DND-41 (cell line): ENCODE results near the gene TRMO.

ENCODE experiments used
- ATAC-seq: fragments of 200-7000 bp; cut with Tn5 transposase; 3 replicates; pipeline ENCODE4 v1.9.1; 2021; ENCODE audit warnings: low read depth; ENCODE audit not compliant: insufficient read depth
- DNase-seq: peaks from one replicate; pipeline ENCODE4 v3.0.0-alpha.2; 2020
- H2AFZ ChIP-seq: 2 replicates; pipeline ENCODE4 v1.6.0; 2012; ENCODE audit warnings: low read depth, low read length
- H3K27ac ChIP-seq: 2 replicates; pipeline ENCODE4 v1.5.1; 2012; ENCODE audit warnings: low read length, inconsistent platforms
- H3K27me3 ChIP-seq: fragments of 200-600 bp; sonication (generic); 2 replicates; pipeline ENCODE4 v1.6.0; 2012; ENCODE audit warnings: low read length, mild to moderate bottlenecking, inconsistent platforms; ENCODE audit not compliant: insufficient read depth, poor library complexity
- H3K36me3 ChIP-seq: 2 replicates; pipeline ENCODE4 v1.5.1; 2012; ENCODE audit warnings: low read length, inconsistent platforms; ENCODE audit not compliant: insufficient read depth
- H3K4me1 ChIP-seq: 2 replicates; pipeline ENCODE4 v1.5.1; 2012; ENCODE audit warnings: mild to moderate bottlenecking, low read length; ENCODE audit not compliant: insufficient read depth
- H3K4me2 ChIP-seq: 2 replicates; pipeline ENCODE4 v1.6.0; 2012; ENCODE audit warnings: mild to moderate bottlenecking, moderate library complexity, low read length, inconsistent platforms; ENCODE audit not compliant: insufficient read depth
- H3K4me3 ChIP-seq, 2 experiments: fragments of 200-600 bp in 1 of 2; shearing (Covaris generic) in 1 of 2; 2 replicates each; pipeline ENCODE4 v1.5.1; 2012 to 2016; ENCODE audit warnings: inconsistent platforms in 2 of 2, low read length in 2 of 2, mild to moderate bottlenecking in 2 of 2, low read depth in 1 of 2, moderate library complexity in 1 of 2
- H3K79me2 ChIP-seq: 2 replicates; pipeline ENCODE4 v1.6.0; 2012; ENCODE audit warnings: low read length, inconsistent platforms; ENCODE audit not compliant: insufficient read depth
- H3K9ac ChIP-seq: 2 replicates; pipeline ENCODE4 v1.6.0; 2012; ENCODE audit warnings: low read depth, mild to moderate bottlenecking, inconsistent platforms, low read length, moderate library complexity
- H3K9me3 ChIP-seq: 2 replicates; pipeline ENCODE4 v1.5.1; 2012; ENCODE audit warnings: low read length, moderate library complexity, mild to moderate bottlenecking, inconsistent platforms; ENCODE audit not compliant: insufficient read depth, severe bottlenecking
- H4K20me1 ChIP-seq: 2 replicates; pipeline ENCODE4 v1.6.0; 2012; ENCODE audit warnings: low read length; ENCODE audit not compliant: insufficient read depth
- EZH2 ChIP-seq: IDR thresholded peaks from 3 replicates; pipeline ENCODE4 v1.6.1; 2012; ENCODE audit warnings: borderline replicate concordance, low read depth, mild to moderate bottlenecking, moderate library complexity, low read length, inconsistent platforms; ENCODE audit not compliant: severe bottlenecking
- TF ChIP-seq, protein P1 (sequence below): IDR thresholded peaks from 2 replicates; pipeline ENCODE4 v1.5.1; 2012; ENCODE audit warnings: borderline replicate concordance, low read length, moderate library complexity, mild to moderate bottlenecking; ENCODE audit not compliant: poor library complexity, severe bottlenecking; ENCODE audit errors: extremely low read depth

Gene TRMO

DNA sequence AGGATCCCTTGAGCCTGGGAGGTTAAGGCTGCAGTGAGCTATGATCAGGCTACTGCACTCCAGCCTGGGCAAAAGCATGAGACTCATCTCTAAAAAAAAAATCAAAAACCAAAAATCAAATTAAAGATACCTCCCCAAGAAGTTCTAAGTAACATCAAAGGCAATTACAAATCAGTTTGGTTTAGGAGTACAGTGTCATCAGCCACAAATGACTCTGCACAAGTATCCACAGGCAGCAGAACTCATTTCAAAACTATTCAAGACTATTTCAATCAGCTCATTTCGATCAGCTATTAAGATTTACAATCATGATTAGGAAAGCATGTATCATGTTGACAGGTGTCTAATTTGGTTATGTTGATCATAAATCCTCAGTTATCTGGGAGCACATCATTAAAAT, 19.1 kb downstream of the TRMO start:
- H3K9ac ChIP-seq: no peak overlapping the region
- H3K36me3 ChIP-seq: peaks cover 18% of the 10 kb centered on the region; the same call in 1 of the 2 replicates
- peaks cover 39% of the 10 kb centered on the region for H3K4me1 ChIP-seq
- no peaks in the 10 kb centered on the region for H3K9me3 ChIP-seq
- no peak overlapping the region for H3K27ac ChIP-seq
- DNase-seq (no peak), ATAC-seq (no peak)
- H2AFZ ChIP-seq: no peak overlapping the region
- no peak overlapping the region for H3K4me2 ChIP-seq
- H3K79me2 ChIP-seq: peaks cover 8% of the 10 kb centered on the region
- TF ChIP-seq, protein P1, sequence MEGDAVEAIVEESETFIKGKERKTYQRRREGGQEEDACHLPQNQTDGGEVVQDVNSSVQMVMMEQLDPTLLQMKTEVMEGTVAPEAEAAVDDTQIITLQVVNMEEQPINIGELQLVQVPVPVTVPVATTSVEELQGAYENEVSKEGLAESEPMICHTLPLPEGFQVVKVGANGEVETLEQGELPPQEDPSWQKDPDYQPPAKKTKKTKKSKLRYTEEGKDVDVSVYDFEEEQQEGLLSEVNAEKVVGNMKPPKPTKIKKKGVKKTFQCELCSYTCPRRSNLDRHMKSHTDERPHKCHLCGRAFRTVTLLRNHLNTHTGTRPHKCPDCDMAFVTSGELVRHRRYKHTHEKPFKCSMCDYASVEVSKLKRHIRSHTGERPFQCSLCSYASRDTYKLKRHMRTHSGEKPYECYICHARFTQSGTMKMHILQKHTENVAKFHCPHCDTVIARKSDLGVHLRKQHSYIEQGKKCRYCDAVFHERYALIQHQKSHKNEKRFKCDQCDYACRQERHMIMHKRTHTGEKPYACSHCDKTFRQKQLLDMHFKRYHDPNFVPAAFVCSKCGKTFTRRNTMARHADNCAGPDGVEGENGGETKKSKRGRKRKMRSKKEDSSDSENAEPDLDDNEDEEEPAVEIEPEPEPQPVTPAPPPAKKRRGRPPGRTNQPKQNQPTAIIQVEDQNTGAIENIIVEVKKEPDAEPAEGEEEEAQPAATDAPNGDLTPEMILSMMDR: no peak
- TF ChIP-seq EZH2: no peak
- no peaks in the 10 kb centered on the region for H3K27me3 ChIP-seq
- H4K20me1 ChIP-seq: peaks cover 4% of the 10 kb centered on the region; the same call in 1 of the 2 replicates
- H3K4me3 ChIP-seq: no peak overlapping the region

DNA sequence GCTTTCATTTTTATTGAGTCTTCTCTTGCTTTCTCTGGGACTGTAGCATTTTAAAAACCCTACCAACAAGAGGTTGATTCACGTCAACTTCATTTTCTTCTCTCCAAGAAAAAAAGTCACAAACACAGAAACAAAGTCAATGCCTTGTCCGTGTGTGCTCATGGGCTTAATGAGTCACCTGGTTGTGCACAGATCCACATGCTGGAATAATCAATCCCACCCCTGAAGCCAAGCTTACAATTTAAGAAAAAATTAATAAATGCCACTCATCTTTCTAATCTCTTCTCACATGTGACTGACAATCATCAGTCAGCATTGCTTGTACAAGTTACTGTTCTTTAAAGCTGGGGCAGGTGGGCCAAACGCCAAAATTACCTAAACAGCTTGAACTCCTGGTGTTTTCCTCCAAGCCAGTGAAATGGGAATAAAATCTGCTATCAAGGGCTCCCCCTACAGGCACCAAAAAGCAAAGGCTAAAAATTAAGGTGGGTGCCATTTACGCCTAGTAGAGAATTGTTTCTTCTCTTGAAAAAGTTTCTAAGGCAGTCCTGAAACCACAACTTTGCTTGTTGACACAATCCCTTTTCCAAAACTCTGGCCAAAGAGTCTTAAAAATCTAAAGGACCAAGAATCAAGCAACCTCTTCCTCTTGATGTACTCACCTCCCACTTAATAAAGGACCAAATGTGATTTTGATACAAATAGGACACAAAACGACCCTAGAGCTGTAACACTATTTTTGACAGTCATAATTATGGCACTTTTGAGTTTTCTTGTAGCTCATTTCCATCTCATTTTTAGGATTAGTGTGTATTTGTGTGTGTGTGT, 21.3 kb downstream of the TRMO start:
- no peaks in the 10 kb centered on the region for H4K20me1 ChIP-seq
- H3K36me3 ChIP-seq: peaks cover 13% of the 10 kb centered on the region; the same call in 1 of the 2 replicates
- ATAC-seq (no peak), DNase-seq (peak; percentile 19)
- no peak overlapping the region for H3K4me3 ChIP-seq
- no peaks in the 10 kb centered on the region for H3K27me3 ChIP-seq
- H3K27ac ChIP-seq: no peak overlapping the region
- H3K4me1 ChIP-seq: peaks cover 19% of the 10 kb centered on the region
- no peak for TF ChIP-seq EZH2
- TF ChIP-seq, protein P1: peak; percentile 78
- H3K9ac ChIP-seq: no peak overlapping the region
- H3K79me2 ChIP-seq: peaks cover 3% of the 10 kb centered on the region
- H2AFZ ChIP-seq: no peak overlapping the region
- no peaks in the 10 kb centered on the region for H3K9me3 ChIP-seq
- no peak overlapping the region for H3K4me2 ChIP-seq

DNA sequence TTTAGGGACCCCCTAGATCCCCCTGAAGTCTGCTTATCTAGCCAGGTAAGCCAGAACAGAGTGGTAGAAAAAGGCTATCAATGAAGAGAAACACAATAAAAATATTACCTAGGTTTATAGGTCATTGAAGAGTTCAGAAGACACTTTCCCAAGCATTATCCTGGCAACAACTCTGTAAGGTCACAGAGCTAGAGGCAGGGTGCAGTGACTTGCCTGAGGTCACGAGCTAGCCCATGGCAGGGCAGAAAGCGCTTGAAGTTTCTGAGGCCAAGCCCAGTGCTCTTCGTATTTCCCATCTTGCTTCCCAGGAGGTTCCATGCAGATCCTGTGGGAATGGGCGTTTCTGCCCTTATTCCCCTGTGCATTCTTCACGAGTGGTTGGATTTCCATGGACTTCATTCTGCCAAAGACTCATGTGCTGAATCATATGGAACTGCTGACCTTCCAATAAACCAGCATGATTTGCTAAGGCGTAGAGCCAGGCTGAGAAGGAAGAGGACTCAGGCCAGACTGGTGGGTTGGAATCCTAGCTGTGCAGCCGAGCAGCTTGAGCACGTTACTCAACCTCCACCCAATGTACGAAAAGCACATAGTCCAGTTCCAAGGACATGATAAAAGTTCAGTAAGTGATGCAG, 22.1 kb downstream of the TRMO start:
- H3K4me2 ChIP-seq: no peak overlapping the region
- peaks cover 11% of the 10 kb centered on the region for H3K4me1 ChIP-seq
- H3K4me3 ChIP-seq: no peak overlapping the region
- no peak overlapping the region for H3K9ac ChIP-seq
- peaks cover 3% of the 10 kb centered on the region for H3K79me2 ChIP-seq
- no peaks in the 10 kb centered on the region for H3K9me3 ChIP-seq
- no peaks in the 10 kb centered on the region for H4K20me1 ChIP-seq
- ATAC-seq (no peak), DNase-seq (no peak)
- no peak overlapping the region for H3K27ac ChIP-seq
- no peaks in the 10 kb centered on the region for H3K27me3 ChIP-seq
- no peak for TF ChIP-seq EZH2
- peaks cover 13% of the 10 kb centered on the region; the same call in 1 of the 2 replicates for H3K36me3 ChIP-seq
- H2AFZ ChIP-seq: no peak overlapping the region

DNA sequence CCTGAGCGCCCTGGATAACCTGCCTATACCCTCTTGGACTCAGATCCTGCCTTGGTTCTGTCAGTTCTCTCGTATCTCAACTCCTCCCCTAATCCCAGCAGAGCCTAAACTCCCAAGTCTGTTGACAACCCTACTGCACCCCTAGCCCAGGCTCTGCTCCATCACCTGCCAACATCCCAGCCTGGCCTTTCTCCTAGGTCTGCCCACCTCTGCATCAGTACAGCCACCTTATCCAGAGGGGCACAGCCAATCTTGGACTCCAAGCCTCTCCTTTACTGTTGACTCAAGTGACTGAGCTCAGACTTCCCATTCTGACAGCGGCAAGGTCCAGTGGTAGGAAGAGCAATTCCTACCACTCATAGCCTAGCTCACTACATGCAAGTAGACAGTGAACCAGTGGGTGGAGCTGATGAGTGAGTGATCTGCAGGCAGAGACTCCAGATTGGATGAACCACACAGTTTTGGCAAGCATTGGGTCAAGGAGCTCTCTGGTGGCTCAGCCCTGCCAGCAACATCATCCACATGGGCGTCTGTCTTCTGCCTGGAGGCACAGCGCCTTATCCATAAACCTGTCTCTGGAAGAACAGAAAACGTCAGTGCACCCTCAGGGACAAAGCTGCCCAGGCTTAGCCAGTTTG, 26.5 kb downstream of the TRMO start:
- H3K4me2 ChIP-seq: no peak overlapping the region
- no peak for DNase-seq
- ATAC-seq: no peak
- H3K9ac ChIP-seq: no peak overlapping the region
- H3K27me3 ChIP-seq: no peaks in the 10 kb centered on the region
- TF ChIP-seq, protein P1: peak; percentile 22
- TF ChIP-seq EZH2: no peak
- no peak overlapping the region for H2AFZ ChIP-seq
- no peaks in the 10 kb centered on the region for H3K9me3 ChIP-seq
- no peaks in the 10 kb centered on the region for H3K4me1 ChIP-seq
- H3K4me3 ChIP-seq: no peak overlapping the region
- no peaks in the 10 kb centered on the region for H3K79me2 ChIP-seq
- H4K20me1 ChIP-seq: no peaks in the 10 kb centered on the region
- H3K36me3 ChIP-seq: peaks cover 2% of the 10 kb centered on the region; the same call in 1 of the 2 replicates
- no peak overlapping the region for H3K27ac ChIP-seq
